ENCODE results near the gene FOXK1. TPM values are rescaled to one million over a fixed set of nuclear protein-coding genes. Genes with fewer than 3 reads are reported as not detected.
"Not testable (repeated sequence)": the region's sequence is repeated elsewhere in the genome, so short reads cannot be mapped to it uniquely, and the experiment has no call there.

The FOXK1 gene
- total RNA-seq, 2 experiments from 2014 or later = 67.8 to 68.1 TPM

GRCh38 chr7:4683884-4684565 is 1.9 kb downstream of the FOXK1 start:
- Histone ChIP-seq H3K9me3 (ENCODE audit: control insufficient read depth in 1 of 2, insufficient read depth in 1 of 2, low read length in 2 of 2) (no peaks in the 10 kb centered on the region), H3K4me1 (ENCODE audit: insufficient read depth, low read length) (peaks cover 55% of the 10 kb centered on the region), H3K4me3 (ENCODE audit: low read length) (peak overlapping the region; percentile 63), H3K27ac (ENCODE audit: low read depth in 1 of 2, low read length in 2 of 2) (peak overlapping the region; percentile 88 to 94), H3K27me3 (ENCODE audit: control insufficient read depth in 1 of 2, insufficient read depth in 2 of 2, low read length in 2 of 2) (no peaks in the 10 kb centered on the region), H3K36me3 (ENCODE audit: insufficient read depth, low read length) (no peaks in the 10 kb centered on the region)
- ATAC-seq (ENCODE audit: poor library complexity) (peak; percentile 56), DNase-seq (peak in 11 of 14 experiments; percentile 4 to 86 (median 40))
- peak overlapping the region; percentile 98 for H3K27ac Mint-ChIP-seq
- peak overlapping the region; percentile 97 for H3K4me3 Mint-ChIP-seq
- intact Hi-C loops (cut with DNase I, micrococcal nuclease) = loop anchor here (1.0 to 5.0 kb wide), 8 partner anchors 43 to 363 kb away; partner anchors contain the start of gene RBAK (in 1 of the 2)
- peaks cover 50% of the 10 kb centered on the region for H3K4me1 Mint-ChIP-seq (ENCODE audit: low read depth)
- H3K36me3 Mint-ChIP-seq (ENCODE audit: low read depth) = peaks cover 37% of the 10 kb centered on the region
- ChIA-PET POLR2A (interaction anchor here (1.5 to 6.7 kb wide), 3 partner anchors 42 to 91 kb away, joined by 6 to 141 read pairs (median 22); partner anchors contain the start of gene AP5Z1), CTCF (interaction anchor here (1.3 to 2.0 kb wide), 2 partner anchors 42 kb away, joined by 5 to 16 read pairs; no protein-coding TSS in a partner anchor)
- TF ChIP-seq CTCF (IDR thresholded peaks at IDR 0.05) = peak; percentile 69
- no peaks in the 10 kb centered on the region for H3K27me3 Mint-ChIP-seq
- H3K9me3 Mint-ChIP-seq = no peaks in the 10 kb centered on the region

- H3K27ac ChIP-seq (ENCODE audit: low read depth in 1 of 2, low read length in 2 of 2) = peak overlapping the region in 1 of 2 donors; percentile 94
Observed at GRCh38 chr7:4684846-4685245, 2.8 kb downstream of the FOXK1 start.

DNA sequence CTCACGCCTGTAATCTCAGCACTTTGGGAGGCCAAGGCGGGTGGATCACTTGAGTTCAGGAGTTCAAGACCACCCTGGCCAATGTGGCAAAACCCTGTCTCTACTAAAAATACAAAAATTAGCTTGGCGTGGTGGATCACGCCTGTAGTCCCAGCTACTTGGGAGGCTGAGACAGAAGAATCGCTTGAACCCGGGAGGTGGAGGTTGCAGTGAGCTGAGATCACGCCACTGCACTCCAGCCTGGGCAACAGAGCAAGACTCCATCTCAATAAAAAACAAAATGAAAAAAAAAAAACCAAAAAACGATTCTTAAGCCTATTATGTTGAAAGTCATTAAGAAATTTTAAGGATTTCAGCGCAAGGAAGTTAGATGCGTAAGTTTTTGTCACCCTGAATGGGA is 3.6 kb downstream of the FOXK1 start:
- H3K27me3 Mint-ChIP-seq; H3K4me3 ChIP-seq (ENCODE audit: low read length); H3K36me3 ChIP-seq (ENCODE audit: insufficient read depth, low read length); H3K4me3 Mint-ChIP-seq; H3K9me3 ChIP-seq (ENCODE audit: control insufficient read depth in 1 of 2, insufficient read depth in 1 of 2, low read length in 2 of 2); DNase-seq; H3K27ac ChIP-seq (ENCODE audit: low read depth in 1 of 2, low read length in 2 of 2); H3K9me3 Mint-ChIP-seq; H3K27me3 ChIP-seq (ENCODE audit: control insufficient read depth in 1 of 2, insufficient read depth in 2 of 2, low read length in 2 of 2); ATAC-seq (ENCODE audit: poor library complexity): not testable (repeated sequence)
- Mint-ChIP-seq H3K36me3 (ENCODE audit: low read depth) (peaks cover 53% of the 10 kb centered on the region), H3K27ac (peak overlapping the region; percentile 98), H3K4me1 (ENCODE audit: low read depth) (peaks cover 67% of the 10 kb centered on the region)
- ChIA-PET POLR2A (interaction anchor here (1.5 to 6.7 kb wide), 4 partner anchors 39 to 90 kb away, joined by 3 to 141 read pairs (median 12); partner anchors contain the start of gene AP5Z1), CTCF (interaction anchor here (1.3 kb wide), 1 partner anchor 44 kb away, joined by 5 read pairs; no protein-coding TSS in a partner anchor)
- H3K4me1 ChIP-seq (ENCODE audit: insufficient read depth, low read length) = peaks cover 65% of the 10 kb centered on the region
- intact Hi-C loops (cut with DNase I, micrococcal nuclease) = loop anchor here in 1 of 2 experiments (2.0 kb wide), 1 partner anchor 67 kb away; no protein-coding TSS in a partner anchor

More at GRCh38 chr7:4684846-4685245, 2.8 kb downstream of the FOXK1 start:
- H3K27ac Mint-ChIP-seq = peak overlapping the region; percentile 98
- DNase-seq (no peak), ATAC-seq (ENCODE audit: poor library complexity) (no peak)
- ChIA-PET CTCF (interaction anchor here (0.7 to 1.3 kb wide), 3 partner anchors 17 to 43 kb away, joined by 3 to 5 read pairs (median 3); no protein-coding TSS in a partner anchor), POLR2A (interaction anchor here (1.9 to 6.7 kb wide), 2 partner anchors 43 to 90 kb away, joined by 7 to 141 read pairs; partner anchors contain the start of gene AP5Z1)
- peaks cover 45% of the 10 kb centered on the region for H3K36me3 Mint-ChIP-seq (ENCODE audit: low read depth)
- H3K27me3 ChIP-seq (ENCODE audit: control insufficient read depth in 1 of 2, insufficient read depth in 2 of 2, low read length in 2 of 2) = no peaks in the 10 kb centered on the region
- H3K4me3 Mint-ChIP-seq = peak overlapping the region; percentile 97
- H3K4me1 Mint-ChIP-seq (ENCODE audit: low read depth) = peaks cover 58% of the 10 kb centered on the region
- H3K9me3 Mint-ChIP-seq = no peaks in the 10 kb centered on the region
- peak overlapping the region; percentile 63 for H3K4me3 ChIP-seq (ENCODE audit: low read length)
- TF ChIP-seq CTCF (IDR thresholded peaks at IDR 0.05) = no peak
- H3K4me1 ChIP-seq (ENCODE audit: insufficient read depth, low read length) = peaks cover 61% of the 10 kb centered on the region
- no peaks in the 10 kb centered on the region for H3K9me3 ChIP-seq (ENCODE audit: control insufficient read depth in 1 of 2, insufficient read depth in 1 of 2, low read length in 2 of 2)
- no peaks in the 10 kb centered on the region for H3K36me3 ChIP-seq (ENCODE audit: insufficient read depth, low read length)
- intact Hi-C loops (cut with DNase I, micrococcal nuclease) = loop anchor here (1.0 to 5.0 kb wide), 6 partner anchors 44 to 362 kb away; partner anchors contain the start of gene RBAK (in 1 of the 2)
- no peaks in the 10 kb centered on the region for H3K27me3 Mint-ChIP-seq

All from CD4-positive, alpha-beta T cell (primary cell).